ENCODE data around the gene MAEA. TPM values are rescaled to one million over a fixed set of nuclear protein-coding genes. Genes with fewer than 3 reads are reported as not detected.
"Not testable (repeated sequence)": the region's sequence is repeated elsewhere in the genome, so short reads cannot be mapped to it uniquely, and the experiment has no call there.

Gene MAEA
- total RNA-seq, 2 experiments from 2014 or later: 63.8 to 69.0 TPM

GRCh38 chr4:1315836-1316536 lies 26.3 kb downstream of the MAEA start:
- no peak overlapping the region for H3K4me3 Mint-ChIP-seq
- H3K9me3 Mint-ChIP-seq: no peaks in the 10 kb centered on the region
- H3K36me3 Mint-ChIP-seq (ENCODE audit: low read depth): peaks cover 67% of the 10 kb centered on the region
- CTCF ChIA-PET: interaction anchor here (1.6 kb wide), 1 partner anchor 25 kb away, joined by 3 read pairs; no protein-coding TSS in a partner anchor
- DNase-seq: peak; percentile 50
- H3K27me3 Mint-ChIP-seq: no peaks in the 10 kb centered on the region
- H3K27ac Mint-ChIP-seq: peak overlapping the region; percentile 87
- POLR2A ChIA-PET: no interaction called here
- peaks cover 45% of the 10 kb centered on the region for H3K4me1 Mint-ChIP-seq

GRCh38 chr4:1316537-1317168 lies 27.0 kb downstream of the MAEA start:
- DNase-seq: no peak
- CTCF ChIA-PET: interaction anchor here (1.6 kb wide), 1 partner anchor 26 kb away, joined by 3 read pairs; no protein-coding TSS in a partner anchor
- no peaks in the 10 kb centered on the region for H3K27me3 Mint-ChIP-seq
- H3K4me3 Mint-ChIP-seq: no peak overlapping the region
- peak overlapping the region; percentile 71 for H3K27ac Mint-ChIP-seq
- no peaks in the 10 kb centered on the region for H3K9me3 Mint-ChIP-seq
- peaks cover 61% of the 10 kb centered on the region for H3K36me3 Mint-ChIP-seq (ENCODE audit: low read depth)
- H3K4me1 Mint-ChIP-seq: peaks cover 39% of the 10 kb centered on the region
- POLR2A ChIA-PET: no interaction called here

GRCh38 chr4:1317177-1318045 lies 27.7 kb downstream of the MAEA start:
- ChIA-PET CTCF (no interaction called here), POLR2A (no interaction called here)
- DNase-seq: no peak
- Mint-ChIP-seq H3K36me3 (ENCODE audit: low read depth) (peaks cover 57% of the 10 kb centered on the region), H3K4me3 (no peak overlapping the region), H3K27ac (peak overlapping the region; percentile 2), H3K9me3 (no peaks in the 10 kb centered on the region), H3K4me1 (peaks cover 33% of the 10 kb centered on the region), H3K27me3 (no peaks in the 10 kb centered on the region)

- Mint-ChIP-seq H3K27me3 (no peaks in the 10 kb centered on the region), H3K27ac (no peak overlapping the region), H3K4me1 (peaks cover 33% of the 10 kb centered on the region), H3K4me3 (no peak overlapping the region), H3K9me3 (no peaks in the 10 kb centered on the region), H3K36me3 (ENCODE audit: low read depth) (peaks cover 54% of the 10 kb centered on the region)
- ChIA-PET CTCF (no interaction called here), POLR2A (no interaction called here)
- no peak for DNase-seq
These were observed 28.3 kb downstream of the MAEA start for GRCh38 chr4:1318046-1318375.

GRCh38 chr4:1318488-1319213 lies 29.0 kb downstream of the MAEA start:
- Mint-ChIP-seq H3K27ac (no peak overlapping the region), H3K9me3 (no peaks in the 10 kb centered on the region), H3K4me3 (no peak overlapping the region), H3K36me3 (ENCODE audit: low read depth) (peaks cover 48% of the 10 kb centered on the region), H3K27me3 (no peaks in the 10 kb centered on the region), H3K4me1 (peaks cover 30% of the 10 kb centered on the region)
- DNase-seq: no peak
- ChIA-PET POLR2A (no interaction called here), CTCF (no interaction called here)

- Mint-ChIP-seq H3K4me1 (peaks cover 14% of the 10 kb centered on the region), H3K4me3 (no peak overlapping the region), H3K36me3 (ENCODE audit: low read depth) (peaks cover 34% of the 10 kb centered on the region), H3K27me3 (no peaks in the 10 kb centered on the region), H3K27ac (no peak overlapping the region), H3K9me3 (no peaks in the 10 kb centered on the region)
- no peak for DNase-seq
- POLR2A ChIA-PET: no interaction called here
- CTCF ChIA-PET: no interaction called here
These were observed 31.8 kb downstream of the MAEA start for GRCh38 chr4:1321486-1321885.

GRCh38 chr4:1321946-1322650 lies 32.4 kb downstream of the MAEA start:
- no peak overlapping the region for H3K4me3 Mint-ChIP-seq
- peaks cover 38% of the 10 kb centered on the region for H3K36me3 Mint-ChIP-seq (ENCODE audit: low read depth)
- no peak for DNase-seq
- peaks cover 12% of the 10 kb centered on the region for H3K4me1 Mint-ChIP-seq
- ChIA-PET CTCF (no interaction called here), POLR2A (no interaction called here)
- H3K9me3 Mint-ChIP-seq: no peaks in the 10 kb centered on the region
- no peak overlapping the region for H3K27ac Mint-ChIP-seq
- H3K27me3 Mint-ChIP-seq: no peaks in the 10 kb centered on the region

GRCh38 chr4:1323280-1323634 lies 33.6 kb downstream of the MAEA start:
- Mint-ChIP-seq H3K36me3 (ENCODE audit: low read depth) (peaks cover 32% of the 10 kb centered on the region), H3K9me3 (no peaks in the 10 kb centered on the region), H3K4me1 (peaks cover 11% of the 10 kb centered on the region), H3K27ac (no peak overlapping the region), H3K27me3 (no peaks in the 10 kb centered on the region), H3K4me3 (no peak overlapping the region)
- POLR2A ChIA-PET: no interaction called here
- no peak for DNase-seq
- CTCF ChIA-PET: no interaction called here

GRCh38 chr4:1323635-1324442 lies 34.1 kb downstream of the MAEA start:
- CTCF ChIA-PET: no interaction called here
- H3K36me3 Mint-ChIP-seq (ENCODE audit: low read depth): peaks cover 28% of the 10 kb centered on the region
- peaks cover 10% of the 10 kb centered on the region for H3K4me1 Mint-ChIP-seq
- no peak overlapping the region for H3K4me3 Mint-ChIP-seq
- POLR2A ChIA-PET: no interaction called here
- no peaks in the 10 kb centered on the region for H3K27me3 Mint-ChIP-seq
- no peaks in the 10 kb centered on the region for H3K9me3 Mint-ChIP-seq
- no peak overlapping the region for H3K27ac Mint-ChIP-seq
- DNase-seq: no peak

- H3K36me3 Mint-ChIP-seq (ENCODE audit: low read depth): peaks cover 31% of the 10 kb centered on the region
- CTCF ChIA-PET, DNase-seq, H3K27ac Mint-ChIP-seq, H3K9me3 Mint-ChIP-seq, POLR2A ChIA-PET, H3K4me3 Mint-ChIP-seq, H3K27me3 Mint-ChIP-seq: not testable (repeated sequence)
- H3K4me1 Mint-ChIP-seq: peaks cover 18% of the 10 kb centered on the region
These were observed 34.9 kb downstream of the MAEA start for GRCh38 chr4:1324443-1325175.

- POLR2A ChIA-PET: no interaction called here
These were observed 35.4 kb downstream of the MAEA start for GRCh38 chr4:1325176-1325480.

More at GRCh38 chr4:1325176-1325480, 35.4 kb downstream of the MAEA start:
- H3K27me3 Mint-ChIP-seq: no peaks in the 10 kb centered on the region
- CTCF ChIA-PET: no interaction called here
- no peak overlapping the region for H3K4me3 Mint-ChIP-seq
- no peak for DNase-seq
- peaks cover 32% of the 10 kb centered on the region for H3K36me3 Mint-ChIP-seq (ENCODE audit: low read depth)
- no peaks in the 10 kb centered on the region for H3K9me3 Mint-ChIP-seq
- H3K27ac Mint-ChIP-seq: no peak overlapping the region
- H3K4me1 Mint-ChIP-seq: peaks cover 21% of the 10 kb centered on the region

Measured in activated CD4-positive, alpha-beta T cell treated with anti-CD3 and anti-CD28 coated beads, Interleukin-2, amount 10 ng/mL, durations not matched to agents 7 days and 5 days (primary cell).